GM21423 (cell line): ENCODE results near the gene CMTM6.
A peak's percentile ranks its signal among the peaks of the same experiment; 100 is the strongest.

Source experiments
- ATAC-seq: cut with Tn5 transposase; IDR thresholded peaks from one replicate; pipeline ENCODE4 v1.9.1; 2021; ENCODE audit warnings: mild to moderate bottlenecking, moderate library complexity; ENCODE audit not compliant: unreplicated experiment

The CMTM6 gene

DNA sequence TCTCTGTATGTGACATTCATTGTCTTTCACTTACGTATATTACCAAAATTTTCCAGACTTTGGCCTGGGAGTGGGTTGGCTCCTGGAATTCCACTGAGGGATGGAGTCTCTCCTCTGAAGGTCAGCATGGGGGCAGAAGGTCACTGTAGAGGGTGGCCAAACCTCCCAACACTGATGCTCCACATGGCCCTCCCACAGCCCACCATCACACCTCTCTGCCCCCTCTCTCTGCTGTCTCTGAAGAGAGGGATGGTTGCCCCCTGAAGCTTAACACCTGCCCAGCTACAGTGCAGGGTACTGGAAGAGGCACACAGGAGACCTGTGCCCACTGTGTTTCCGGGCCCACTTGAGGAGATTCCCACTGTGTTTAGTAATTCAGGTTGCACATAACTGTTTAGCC lies 52.2 kb downstream of the CMTM6 start:
- ATAC-seq: no peak

DNA sequence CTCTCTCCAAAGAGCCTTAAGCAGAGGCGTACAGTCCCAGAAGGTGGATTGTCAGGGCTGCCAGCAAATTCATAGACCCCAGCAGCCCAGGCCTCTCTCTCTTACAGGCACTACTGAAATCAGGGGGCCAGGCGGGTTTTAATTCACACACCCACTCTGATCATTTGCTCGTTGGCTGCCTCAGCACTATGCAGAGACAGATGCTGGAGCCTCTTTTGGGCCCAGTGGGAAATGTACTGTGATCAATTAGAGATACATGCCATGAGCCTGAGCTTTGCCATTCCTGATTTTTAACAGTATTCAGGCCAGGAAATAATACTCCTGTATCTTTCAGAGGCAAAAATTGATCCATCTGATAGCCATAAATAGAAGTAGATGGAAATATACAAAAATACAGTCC lies 53.0 kb downstream of the CMTM6 start:
- no peak for ATAC-seq

DNA sequence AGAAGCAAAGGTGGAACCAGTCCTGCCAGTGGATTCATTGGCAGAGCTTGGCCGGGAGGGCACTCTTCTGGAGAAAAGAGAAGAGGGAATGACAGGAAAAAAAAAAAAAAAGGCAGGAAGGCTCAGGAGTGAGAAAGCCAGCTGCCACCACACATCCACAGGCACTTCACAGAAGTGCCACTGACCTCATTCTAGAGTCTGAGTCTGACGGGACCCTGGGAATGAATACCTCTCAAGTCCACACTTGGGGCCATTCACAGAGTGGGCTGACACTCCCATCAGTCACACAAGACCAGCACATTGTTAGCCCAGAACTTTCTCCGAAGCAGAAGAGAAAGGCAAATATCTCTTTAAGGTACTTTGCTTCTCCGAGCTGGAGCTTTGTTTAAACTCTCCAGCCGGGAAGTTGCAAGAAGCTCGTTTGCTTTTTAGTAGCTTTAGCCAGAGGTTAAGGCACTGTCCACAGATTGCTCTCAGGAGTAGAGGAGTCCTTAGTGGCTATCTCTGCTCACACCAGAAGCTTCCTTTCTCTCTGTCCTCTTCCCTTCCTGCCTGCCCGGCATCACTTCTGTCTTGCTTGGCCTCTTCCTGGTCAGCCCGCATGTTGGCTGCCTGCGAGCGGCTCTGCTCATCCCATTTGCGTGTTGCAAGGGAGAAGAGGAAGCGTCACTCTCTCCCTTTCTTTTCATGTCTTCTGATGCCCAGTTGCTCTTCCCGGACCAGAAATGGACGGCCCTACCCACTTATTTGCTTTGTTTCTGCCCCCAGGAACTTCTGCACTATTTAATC lies 53.8 kb downstream of the CMTM6 start:
- ATAC-seq: no peak

- ATAC-seq: no peak
Measured at GRCh38 chr3:32447865-32448400, 54.7 kb downstream of the CMTM6 start.

DNA sequence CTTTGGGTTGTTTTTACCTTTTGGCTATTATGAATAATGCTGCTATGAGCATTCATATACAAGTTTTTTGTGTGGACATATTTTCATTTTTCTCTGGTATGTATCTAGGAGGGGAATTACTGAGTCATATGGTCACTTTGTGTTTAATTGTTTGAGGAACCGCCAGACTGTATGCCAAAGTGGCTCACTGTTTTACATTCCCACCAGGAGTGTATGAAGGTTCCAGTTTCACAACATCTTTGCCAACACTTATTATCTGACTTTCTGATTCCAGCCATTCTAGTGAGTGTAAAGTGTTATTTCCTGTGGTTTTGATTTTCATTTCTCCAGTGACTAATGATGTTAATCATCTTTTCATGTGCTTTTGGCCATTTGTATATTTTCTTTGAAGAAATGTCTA lies 59.2 kb downstream of the CMTM6 start:
- no peak for ATAC-seq

DNA sequence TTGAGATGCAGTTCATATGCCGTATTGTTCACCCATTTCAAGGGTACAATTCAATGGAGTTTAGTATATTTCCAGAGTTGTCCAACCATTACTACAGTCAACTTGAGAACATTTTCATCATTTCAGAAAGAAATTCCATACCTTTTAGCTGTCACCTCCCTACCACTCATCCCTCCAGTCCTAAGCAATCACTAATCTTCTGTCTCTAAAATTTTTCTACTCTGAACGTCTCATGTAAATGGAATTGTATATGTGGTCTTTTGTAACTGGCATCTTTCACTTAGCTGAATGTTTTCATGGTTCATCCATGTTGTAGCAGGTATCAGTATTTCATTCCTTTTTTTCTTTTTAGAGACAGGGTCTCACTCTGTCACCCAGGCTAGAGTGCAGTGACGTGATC lies 59.9 kb downstream of the CMTM6 start:
- ATAC-seq: no peak

GRCh38 chr3:32440611-32441350 lies 61.9 kb downstream of the CMTM6 start:
- ATAC-seq: no peak

DNA sequence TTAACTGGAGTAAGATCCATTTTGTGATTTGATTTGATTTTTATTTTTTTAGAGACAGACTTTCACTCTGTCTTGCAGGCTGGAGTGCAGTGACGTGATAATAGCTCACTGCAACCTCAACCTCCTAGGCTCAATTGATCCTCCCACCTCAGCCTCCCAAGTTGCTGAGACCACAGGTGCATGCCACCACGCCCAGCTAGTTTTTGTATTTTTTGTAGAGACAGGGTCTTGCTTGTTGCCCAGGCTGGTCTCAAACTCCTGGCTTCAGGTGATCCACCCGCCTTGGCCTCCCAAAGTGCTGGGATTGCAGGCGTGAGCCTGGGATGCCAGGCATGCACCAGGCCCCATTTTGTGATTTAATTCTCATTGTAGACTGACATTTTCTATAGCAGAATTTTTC lies 63.2 kb downstream of the CMTM6 start:
- ATAC-seq: peak; percentile 9

- peak; percentile 88 for ATAC-seq
Measured at GRCh38 chr3:32438596-32439344, 63.9 kb downstream of the CMTM6 start.

- ATAC-seq: no peak
Measured at GRCh38 chr3:32437896-32438295, 64.8 kb downstream of the CMTM6 start.

- peak; percentile 30 for ATAC-seq
Measured at GRCh38 chr3:32436816-32437189, 65.8 kb downstream of the CMTM6 start.

DNA sequence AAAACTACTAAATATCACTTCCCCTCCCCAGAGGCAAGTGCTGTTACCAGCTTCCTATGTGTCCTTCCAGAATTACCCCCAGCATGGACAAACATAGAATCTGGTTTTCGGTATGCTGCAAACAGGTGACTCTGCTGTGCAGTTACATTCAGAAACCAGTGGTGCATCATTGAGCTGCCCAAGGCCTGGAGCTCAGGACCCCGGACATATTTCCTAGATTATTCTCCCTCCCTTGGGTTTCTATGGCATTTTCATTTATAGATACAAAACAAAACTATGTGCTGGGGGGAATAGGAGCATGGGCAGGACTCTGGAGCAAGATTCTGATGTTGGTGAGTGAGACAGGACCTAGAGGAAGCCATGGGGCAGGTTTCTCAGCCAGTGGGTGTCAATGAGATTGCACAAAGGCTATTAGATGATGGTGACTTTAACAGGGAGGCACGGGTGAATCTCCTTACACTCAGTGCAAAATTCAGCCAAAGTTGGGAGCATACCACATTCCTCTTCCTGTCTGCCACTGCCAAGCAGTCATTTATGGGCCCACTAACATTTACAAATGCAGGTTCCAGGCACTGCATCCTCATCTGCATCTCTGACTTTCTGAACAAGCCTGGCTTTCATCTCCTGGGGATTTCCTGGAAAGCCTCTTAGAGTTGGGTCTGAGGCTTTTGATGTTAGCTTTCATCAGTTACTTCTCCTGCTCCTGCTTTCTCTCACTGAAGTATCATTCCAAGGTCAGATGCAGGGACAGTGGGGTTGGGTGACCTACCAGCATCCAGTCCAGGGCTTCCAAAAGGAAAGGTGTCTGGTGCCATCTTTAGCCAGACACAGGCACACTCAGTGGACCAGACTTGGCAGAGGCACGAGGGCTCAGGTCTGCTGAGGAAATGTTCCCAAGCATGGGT lies 66.5 kb downstream of the CMTM6 start:
- no peak for ATAC-seq

DNA sequence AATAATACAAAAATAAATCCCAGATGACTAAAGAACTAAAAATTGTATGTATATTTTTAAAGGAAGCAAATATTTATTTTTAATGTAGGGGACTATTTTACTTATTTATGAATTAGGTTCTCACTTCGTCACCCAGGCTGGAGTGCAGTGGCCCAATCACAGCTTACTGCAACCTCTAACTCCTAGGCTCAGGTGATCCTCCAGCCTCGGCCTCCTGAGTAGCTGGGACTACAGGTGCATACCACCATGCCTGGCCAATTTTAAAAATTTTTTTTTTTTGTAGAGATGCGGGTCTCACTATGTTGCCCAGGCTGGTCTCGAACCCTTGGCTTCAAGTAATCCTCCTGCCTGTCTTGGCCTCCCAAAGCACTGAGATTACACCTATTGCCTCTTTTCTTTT lies 68.4 kb downstream of the CMTM6 start:
- ATAC-seq: no peak

- ATAC-seq: peak; percentile 37
Measured at GRCh38 chr3:32432711-32433530, 69.7 kb downstream of the CMTM6 start.

DNA sequence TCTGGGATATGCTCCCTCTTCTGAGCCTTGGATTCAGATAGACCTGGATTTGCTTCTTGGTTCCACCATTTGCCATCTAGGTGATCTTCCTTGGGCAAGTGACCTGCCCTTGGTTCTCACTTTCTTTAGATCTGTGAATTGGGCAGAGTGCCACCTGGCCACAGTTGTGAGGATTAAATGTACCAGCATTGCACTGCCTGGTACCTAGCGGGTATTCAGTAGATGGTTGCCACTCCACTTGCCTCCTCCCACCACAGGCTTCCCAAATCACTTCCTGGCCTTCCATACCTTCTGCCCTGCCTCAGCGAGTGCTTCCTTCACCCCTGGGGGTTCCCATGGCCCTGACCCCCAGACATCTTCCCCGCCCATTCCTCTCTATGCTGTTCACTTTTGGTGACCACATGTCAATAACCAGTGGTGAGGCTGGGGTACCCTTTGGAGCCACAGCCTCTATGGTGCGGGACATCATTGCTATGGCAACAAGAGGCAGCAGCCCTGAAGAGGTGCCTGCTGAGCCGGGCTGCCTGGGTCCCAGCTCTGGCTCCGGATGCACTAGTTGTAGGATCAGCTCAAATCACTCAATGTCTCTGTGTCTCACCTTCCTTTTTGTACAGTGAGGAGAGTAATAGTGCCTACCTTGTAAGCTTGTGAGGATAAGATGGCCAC lies 70.5 kb downstream of the CMTM6 start:
- no peak for ATAC-seq

DNA sequence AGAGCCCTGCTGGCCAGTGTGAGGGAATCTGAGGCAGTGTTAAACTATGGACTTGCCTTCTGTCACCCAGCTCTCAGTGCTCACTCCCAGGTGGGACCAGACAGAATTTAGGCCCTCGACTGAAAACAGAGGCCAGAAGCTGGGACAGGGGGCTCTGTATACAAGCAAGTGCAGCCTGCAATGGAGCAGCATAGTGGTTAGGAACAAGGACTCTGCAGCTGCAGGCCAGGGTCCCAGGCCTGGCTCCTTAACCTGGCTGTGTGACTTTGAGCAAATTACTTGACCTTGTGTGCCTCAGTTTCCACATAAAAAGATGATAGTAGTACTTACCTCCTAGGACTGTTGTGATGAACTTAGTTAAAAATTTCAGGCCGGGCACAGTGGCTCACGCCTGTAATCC lies 71.2 kb downstream of the CMTM6 start:
- no peak for ATAC-seq
